GM12872 (cell line): ENCODE data around the gene RTN4R.

Experiments
- TF ChIP-seq, protein P1 (sequence below): IDR thresholded peaks from 3 replicates; pipeline ENCODE4 v1.5.1; 2011; ENCODE audit warnings: low read depth, mild to moderate bottlenecking, low read length, moderate library complexity; ENCODE audit not compliant: insufficient read depth

The RTN4R gene

DNA sequence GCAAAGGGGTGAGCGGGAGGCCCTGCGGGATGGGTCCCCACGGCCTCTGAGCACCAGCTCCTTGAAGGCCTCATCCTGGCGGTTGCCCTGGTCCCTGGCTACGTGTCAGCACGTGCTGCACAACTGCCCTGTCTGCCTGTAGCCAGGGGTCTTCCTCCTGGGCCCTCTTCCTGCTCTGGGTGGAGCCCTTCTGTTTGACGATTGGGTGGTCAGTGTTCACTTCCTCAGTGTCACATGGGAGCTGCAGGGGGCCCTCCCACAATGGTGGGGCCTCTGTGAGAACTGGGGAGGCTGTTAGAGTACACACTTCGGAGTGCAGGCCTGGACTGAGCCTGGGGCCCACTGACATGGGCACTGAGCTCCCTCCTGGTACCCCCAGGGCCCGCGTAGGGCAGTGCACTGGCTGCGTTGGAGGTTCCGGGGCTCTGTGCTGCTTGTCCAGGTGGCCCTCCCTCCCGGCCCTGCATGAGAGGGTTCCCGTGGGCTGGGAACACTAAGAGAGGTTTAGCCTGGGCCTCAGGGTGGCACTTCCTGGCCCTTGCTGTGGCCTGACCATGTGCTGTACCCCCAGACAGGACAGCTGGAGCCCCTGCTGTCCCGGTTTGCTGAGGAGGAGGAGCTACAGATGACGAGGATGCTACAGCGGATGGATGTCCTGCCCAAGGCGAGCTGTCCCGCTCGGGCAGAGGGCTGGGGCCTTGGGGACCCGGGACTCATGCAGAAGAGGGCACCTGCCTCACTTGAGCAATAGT lies 38.0 kb upstream of the RTN4R start:
- TF ChIP-seq, protein P1, sequence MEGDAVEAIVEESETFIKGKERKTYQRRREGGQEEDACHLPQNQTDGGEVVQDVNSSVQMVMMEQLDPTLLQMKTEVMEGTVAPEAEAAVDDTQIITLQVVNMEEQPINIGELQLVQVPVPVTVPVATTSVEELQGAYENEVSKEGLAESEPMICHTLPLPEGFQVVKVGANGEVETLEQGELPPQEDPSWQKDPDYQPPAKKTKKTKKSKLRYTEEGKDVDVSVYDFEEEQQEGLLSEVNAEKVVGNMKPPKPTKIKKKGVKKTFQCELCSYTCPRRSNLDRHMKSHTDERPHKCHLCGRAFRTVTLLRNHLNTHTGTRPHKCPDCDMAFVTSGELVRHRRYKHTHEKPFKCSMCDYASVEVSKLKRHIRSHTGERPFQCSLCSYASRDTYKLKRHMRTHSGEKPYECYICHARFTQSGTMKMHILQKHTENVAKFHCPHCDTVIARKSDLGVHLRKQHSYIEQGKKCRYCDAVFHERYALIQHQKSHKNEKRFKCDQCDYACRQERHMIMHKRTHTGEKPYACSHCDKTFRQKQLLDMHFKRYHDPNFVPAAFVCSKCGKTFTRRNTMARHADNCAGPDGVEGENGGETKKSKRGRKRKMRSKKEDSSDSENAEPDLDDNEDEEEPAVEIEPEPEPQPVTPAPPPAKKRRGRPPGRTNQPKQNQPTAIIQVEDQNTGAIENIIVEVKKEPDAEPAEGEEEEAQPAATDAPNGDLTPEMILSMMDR: no peak

- TF ChIP-seq, protein P1: no peak
These were observed 36.5 kb upstream of the RTN4R start for GRCh38 chr22:20304646-20305045.

- TF ChIP-seq, protein P1: no peak
These were observed 34.5 kb upstream of the RTN4R start for GRCh38 chr22:20302438-20303228.

GRCh38 chr22:20299746-20300136 lies 31.6 kb upstream of the RTN4R start:
- TF ChIP-seq, protein P1: no peak

DNA sequence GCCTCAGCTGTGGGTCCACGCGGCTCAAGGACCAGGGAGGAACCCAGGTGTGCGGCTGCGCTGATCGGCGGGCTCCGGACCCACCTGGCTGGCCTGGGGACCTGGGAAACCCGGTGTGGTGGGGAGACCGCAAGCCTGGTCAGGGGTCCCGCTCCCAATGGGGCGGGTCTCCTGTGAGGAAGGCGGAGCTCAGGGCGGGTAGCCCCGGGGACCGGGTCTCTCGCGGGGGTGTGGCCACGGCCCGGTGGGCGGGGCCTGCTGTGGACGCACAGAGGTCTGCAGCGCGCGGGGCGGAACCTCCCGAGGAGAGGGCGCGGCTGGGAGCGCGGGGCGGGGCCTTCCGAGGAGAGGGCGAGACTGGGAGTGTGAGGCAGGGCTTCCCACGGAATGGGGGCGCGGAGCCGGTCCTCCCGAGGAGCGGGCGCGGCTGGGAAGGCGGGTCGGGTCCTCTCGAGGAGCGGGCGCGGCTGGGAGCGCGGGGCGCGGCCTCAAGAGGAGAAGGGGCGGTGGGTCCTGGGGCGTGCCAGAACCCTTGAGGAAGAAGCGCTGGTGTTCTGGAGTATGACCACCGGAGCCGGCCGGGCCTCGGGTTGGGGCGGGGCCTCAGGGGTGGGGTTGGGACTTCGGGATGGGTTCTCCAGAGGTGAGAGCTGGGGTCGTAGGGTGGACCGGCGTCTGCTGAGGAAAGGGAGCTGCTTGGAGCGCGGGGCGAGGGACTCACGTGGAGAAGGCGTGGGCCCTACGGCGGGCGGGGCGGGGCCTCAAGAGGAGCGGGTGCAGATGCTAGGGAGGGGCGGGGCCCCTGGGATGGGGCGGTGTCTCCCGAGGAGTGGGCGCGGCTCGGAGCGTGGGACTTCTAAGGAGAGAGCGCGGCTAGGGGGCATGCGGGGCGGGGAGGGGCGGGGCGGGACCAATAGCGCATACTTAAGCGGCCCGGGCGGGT lies 31.0 kb upstream of the RTN4R start:
- TF ChIP-seq, protein P1: no peak

DNA sequence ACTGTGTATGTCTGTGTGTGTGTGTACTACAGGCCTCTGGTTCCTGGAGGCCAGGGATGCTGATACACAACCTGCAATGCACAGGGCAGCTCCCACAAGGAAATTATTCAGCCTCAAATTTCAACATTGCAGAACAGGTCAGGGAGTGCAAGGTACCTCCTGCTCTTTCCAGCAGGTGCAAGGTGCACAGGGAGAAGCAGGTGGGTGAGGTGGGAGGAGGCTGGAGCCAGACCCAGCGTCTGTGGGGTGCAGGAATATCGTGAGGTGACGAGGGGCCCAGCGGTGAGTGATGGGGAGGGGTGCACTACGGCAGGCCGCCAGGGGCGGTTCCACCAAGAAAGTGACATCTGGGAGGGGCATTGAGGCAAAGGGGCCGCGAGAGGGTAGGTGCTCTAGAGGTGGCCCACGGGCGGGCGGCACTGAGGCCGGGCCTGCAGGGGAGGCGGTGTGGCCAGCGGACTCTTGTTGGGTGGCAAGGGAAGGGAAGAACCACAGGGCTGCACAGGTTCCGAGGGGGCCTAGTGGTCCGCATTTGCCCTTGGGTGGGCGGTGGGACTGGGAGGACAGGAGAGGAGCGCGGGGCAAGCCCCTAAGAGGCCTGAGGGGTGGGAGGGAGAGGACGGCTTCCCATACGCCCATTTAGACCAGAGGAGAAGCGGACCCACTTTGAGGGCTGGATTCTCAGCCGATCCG lies 30.1 kb upstream of the RTN4R start:
- TF ChIP-seq, protein P1: no peak
